Adrenal gland (tissue), 12 donors: ENCODE measurements around the gene TGFBR1. TPM values are rescaled to one million over a fixed set of nuclear protein-coding genes. Genes with fewer than 3 reads are reported as not detected.

ENCODE experiments used
- DNase-seq, 7 donors: peaks; one replicate each; pipeline ENCODE4 v3.0.0-alpha.2; 2019 to 2020
- H3K27ac ChIP-seq, 5 donors: fragments of 200-600 bp; sonication (generic) in 4 of 5; 1 replicate in 3 of 5; 2 replicates in 2 of 5; pipeline versions ENCODE4 v1.5.1 to v1.8.0; 2016 to 2020; ENCODE audit warnings: mild to moderate bottlenecking in 1 of 5
- H3K27me3 ChIP-seq: fragments of 200-600 bp; 2 replicates; pipeline ENCODE4 v1.8.0; 2021
- H3K36me3 ChIP-seq, 2 donors: fragments of 200-600 bp; replicated peaks in 1 of 2; 1 replicate in 1 of 2; 2 replicates in 1 of 2; pipeline versions ENCODE4 v1.5.1 to v1.8.0; 2018 to 2022
- H3K4me1 ChIP-seq, 2 donors: fragments of 200-600 bp; replicated peaks in 1 of 2; 1 replicate in 1 of 2; 2 replicates in 1 of 2; pipeline versions ENCODE4 v1.5.1 to v1.8.0; 2018 to 2021
- H3K4me3 ChIP-seq, 4 donors: fragments of 200-600 bp; sonication (generic) in 3 of 4; one replicate each; pipeline ENCODE4 v1.5.1; 2016 to 2018
- H3K9me3 ChIP-seq, 3 donors: fragments of 200-600 bp; sonication (generic) in 1 of 3; replicated peaks in 1 of 3; 1 replicate in 2 of 3; 2 replicates in 1 of 3; pipeline versions ENCODE4 v1.5.1 to v1.8.0; 2016 to 2021
- POLR2A ChIP-seq, 2 donors: fragments of 450-650 bp; IDR thresholded peaks; one replicate each; pipeline ENCODE4 v1.6.1; 2017; ENCODE audit warnings: antibody characterized with exemption in 2 of 2, mild to moderate bottlenecking in 2 of 2, moderate library complexity in 1 of 2
- WGBS, 4 donors: extraction: QIAGEN DNeasy Blood & Tissue Kit in 2 of 4; methylation state at CpG; one replicate each; pipeline versions ENCODE4 v1.1.5 to v1.1.7; 2013 to 2017; 5-methylcytosine and 5-hydroxymethylcytosine counted together
- intact Hi-C, 2 donors: fragments of 100-400 bp; cut with DNase I; formaldehyde crosslinking; loops; one replicate each; pipeline versions ENCODE4 v1.14.1 to v1.15.0; 2022 to 2023
- polyA plus RNA-seq, 3 donors: library from polyadenylated mRNA; stranded (reverse); fragments of 200-250 nt in 2 of 3; fragments of 350-450 nt in 1 of 3; fragmentation: Illumina TruSeq in 1 of 3; extraction: RNeasy Lipid Tissue Mini Kit (QIAGEN cat#74804) in 1 of 3; gene quantifications; one replicate each; pipeline ENCODE4 v1.2.3, GENCODE V29; 2013 to 2014
- total RNA-seq, 9 donors: library from RNA; depleted of rRNA in 4 of 9; stranded (reverse); fragments of >200 nt in 4 of 9; fragments of 120-200 nt in 1 of 9; fragmentation: NEBNext Ultra II Directional in 1 of 9; extraction: Animal tissue kit (Norgen Biotek cat#: 25700) in 1 of 9; gene quantifications; one replicate each; pipeline versions ENCODE4 v1.1.0 to v1.2.4, GENCODE V29; 2013 to 2023
- TF ChIP-seq, protein P1 (sequence below), 6 experiments: fragments of 450-650 bp in 4 of 6; fragments of 200-600 bp in 2 of 6; sonication (generic) in 1 of 6; IDR thresholded peaks; 1 replicate in 5 of 6; 2 replicates in 1 of 6; pipeline versions ENCODE4 v1.5.1 to v1.8.0; 2016 to 2021; ENCODE audit warnings: antibody characterized with exemption in 6 of 6, mild to moderate bottlenecking in 2 of 6, moderate library complexity in 1 of 6
- donor health status: healthy with polysubstance abuse.
- donor health status: Bipolar disorder and iron deficiency.
- donor health status: DM: yes; HTN: yes; CAD: no.
- donor health status: DM: no; HTN: no; CAD: no.
- donor health status: DM: no; HTN: no; CAD: no.
- donor health status: DM: yes; HTN: yes; CAD: no.

TGFBR1 gene
- total and polyA plus RNA-seq, 12 donors: 5.5 to 38.5 (median 25.4) TPM

GRCh38 chr9:99128133-99128406 lies 23.2 kb downstream of the TGFBR1 start:
- no peaks in the 10 kb centered on the region for H3K27me3 ChIP-seq
- H3K4me1 ChIP-seq: peaks cover 0 to 16% of the 10 kb centered on the region in 2 donors
- WGBS, 4 donors: 92 to 100% (median 97%) methylated on average over 1 of the region's 1 CpG
- DNase-seq: no peak
- H3K4me3 ChIP-seq: no peak overlapping the region
- TF ChIP-seq, protein P1, sequence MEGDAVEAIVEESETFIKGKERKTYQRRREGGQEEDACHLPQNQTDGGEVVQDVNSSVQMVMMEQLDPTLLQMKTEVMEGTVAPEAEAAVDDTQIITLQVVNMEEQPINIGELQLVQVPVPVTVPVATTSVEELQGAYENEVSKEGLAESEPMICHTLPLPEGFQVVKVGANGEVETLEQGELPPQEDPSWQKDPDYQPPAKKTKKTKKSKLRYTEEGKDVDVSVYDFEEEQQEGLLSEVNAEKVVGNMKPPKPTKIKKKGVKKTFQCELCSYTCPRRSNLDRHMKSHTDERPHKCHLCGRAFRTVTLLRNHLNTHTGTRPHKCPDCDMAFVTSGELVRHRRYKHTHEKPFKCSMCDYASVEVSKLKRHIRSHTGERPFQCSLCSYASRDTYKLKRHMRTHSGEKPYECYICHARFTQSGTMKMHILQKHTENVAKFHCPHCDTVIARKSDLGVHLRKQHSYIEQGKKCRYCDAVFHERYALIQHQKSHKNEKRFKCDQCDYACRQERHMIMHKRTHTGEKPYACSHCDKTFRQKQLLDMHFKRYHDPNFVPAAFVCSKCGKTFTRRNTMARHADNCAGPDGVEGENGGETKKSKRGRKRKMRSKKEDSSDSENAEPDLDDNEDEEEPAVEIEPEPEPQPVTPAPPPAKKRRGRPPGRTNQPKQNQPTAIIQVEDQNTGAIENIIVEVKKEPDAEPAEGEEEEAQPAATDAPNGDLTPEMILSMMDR (IDR thresholded peaks at IDR 0.05): no peak
- TF ChIP-seq POLR2A (IDR thresholded peaks at IDR 0.05): no peak
- no peaks in the 10 kb centered on the region for H3K36me3 ChIP-seq
- intact Hi-C loops: no loop called here
- H3K9me3 ChIP-seq: no peaks in the 10 kb centered on the region
- H3K27ac ChIP-seq: no peak overlapping the region

- 81 to 100% (median 89%) methylated on average over 1 of the region's 1 CpG for WGBS, 4 donors
- Histone ChIP-seq H3K27ac (no peak overlapping the region), H3K4me1 (peaks cover 0 to 16% of the 10 kb centered on the region in 2 donors), H3K4me3 (no peak overlapping the region), H3K27me3 (no peaks in the 10 kb centered on the region), H3K36me3 (no peaks in the 10 kb centered on the region), H3K9me3 (no peaks in the 10 kb centered on the region)
- DNase-seq: no peak
- TF ChIP-seq, protein P1 (IDR thresholded peaks at IDR 0.05): no peak
- no peak for TF ChIP-seq POLR2A (IDR thresholded peaks at IDR 0.05)
- intact Hi-C loops: no loop called here
Observed at GRCh38 chr9:99129091-99129490, 24.2 kb downstream of the TGFBR1 start.

- intact Hi-C loops: no loop called here
- Histone ChIP-seq H3K27ac (no peak overlapping the region), H3K9me3 (no peaks in the 10 kb centered on the region), H3K27me3 (no peaks in the 10 kb centered on the region), H3K4me1 (peaks cover 0 to 13% of the 10 kb centered on the region in 2 donors), H3K36me3 (no peaks in the 10 kb centered on the region), H3K4me3 (no peak overlapping the region)
- DNase-seq: no peak
- no peak for TF ChIP-seq POLR2A (IDR thresholded peaks at IDR 0.05)
- TF ChIP-seq, protein P1 (IDR thresholded peaks at IDR 0.05): no peak
- 86 to 89% (median 88%) methylated on average over 3 of the region's 3 CpGs for WGBS, 4 donors
Observed at GRCh38 chr9:99130069-99130468, 25.2 kb downstream of the TGFBR1 start.

GRCh38 chr9:99133145-99133544 lies 28.2 kb downstream of the TGFBR1 start:
- Histone ChIP-seq H3K9me3 (no peaks in the 10 kb centered on the region), H3K4me1 (no peaks in the 10 kb centered on the region), H3K36me3 (no peaks in the 10 kb centered on the region), H3K27ac (no peak overlapping the region), H3K4me3 (no peak overlapping the region), H3K27me3 (no peaks in the 10 kb centered on the region)
- no peak for DNase-seq
- intact Hi-C loops: no loop called here
- TF ChIP-seq, protein P1 (IDR thresholded peaks at IDR 0.05): no peak
- no peak for TF ChIP-seq POLR2A (IDR thresholded peaks at IDR 0.05)
- 77 to 84% (median 80%) methylated on average over 2 of the region's 2 CpGs for WGBS, 4 donors
